HG03025 (cell line): ENCODE data around the gene UNC50.

Source experiments
- ATAC-seq: cut with Tn5 transposase; IDR thresholded peaks from one replicate; pipeline ENCODE4 v1.9.1; 2021; ENCODE audit warnings: mild to moderate bottlenecking, moderate library complexity; ENCODE audit not compliant: unreplicated experiment, low FRiP score

The UNC50 gene

DNA sequence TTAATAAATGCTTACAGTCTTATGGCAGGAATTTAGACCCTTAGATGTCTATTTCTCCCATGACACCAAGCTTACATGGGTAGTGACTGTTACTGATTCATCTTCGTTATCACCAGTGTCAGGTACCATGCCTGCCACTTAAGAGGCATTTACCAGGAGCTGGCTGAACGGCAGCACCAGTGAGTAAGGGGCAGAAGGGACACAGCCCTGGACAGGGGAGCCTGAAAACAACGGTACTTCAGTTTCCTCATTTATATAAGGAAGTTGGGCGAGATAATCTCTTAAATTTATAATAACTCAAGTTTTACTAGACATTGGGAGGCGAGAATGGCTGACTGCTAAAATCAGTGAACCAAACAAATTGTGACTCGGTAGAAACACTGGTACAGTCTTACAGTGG lies 1.3 kb upstream of the UNC50 start:
- ATAC-seq = no peak

GRCh38 chr2:98607741-98608115 lies 661 bp upstream of the UNC50 start:
- ATAC-seq = no peak

GRCh38 chr2:98608962-98609604 lies 694 bp downstream of the UNC50 start:
- peak; percentile 7 for ATAC-seq

GRCh38 chr2:98614024-98614739 lies 5.8 kb downstream of the UNC50 start:
- no peak for ATAC-seq

DNA sequence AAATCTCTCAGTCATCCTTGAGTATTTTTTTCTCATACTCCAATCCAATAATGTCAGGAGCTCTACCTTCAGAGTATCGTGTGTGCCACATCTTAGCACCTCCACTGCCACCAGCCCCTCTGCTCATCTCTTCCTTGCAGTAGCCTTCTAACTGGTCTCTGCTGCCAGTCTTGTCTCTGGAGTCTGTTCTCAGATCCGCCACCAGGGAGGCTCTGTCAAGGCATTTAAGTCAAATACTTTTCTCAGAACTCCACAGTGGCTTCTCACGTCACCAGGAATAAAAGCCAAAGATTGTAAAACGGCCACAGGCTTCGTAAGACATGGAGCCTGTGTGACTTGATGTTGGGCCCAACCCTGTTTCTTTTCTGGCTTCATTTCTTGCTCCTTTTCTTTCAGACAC lies 7.1 kb downstream of the UNC50 start:
- ATAC-seq = no peak

- ATAC-seq = no peak
These were observed 8.8 kb downstream of the UNC50 start for GRCh38 chr2:98617149-98617548.

GRCh38 chr2:98623657-98624056 lies 15.3 kb downstream of the UNC50 start:
- ATAC-seq = no peak

DNA sequence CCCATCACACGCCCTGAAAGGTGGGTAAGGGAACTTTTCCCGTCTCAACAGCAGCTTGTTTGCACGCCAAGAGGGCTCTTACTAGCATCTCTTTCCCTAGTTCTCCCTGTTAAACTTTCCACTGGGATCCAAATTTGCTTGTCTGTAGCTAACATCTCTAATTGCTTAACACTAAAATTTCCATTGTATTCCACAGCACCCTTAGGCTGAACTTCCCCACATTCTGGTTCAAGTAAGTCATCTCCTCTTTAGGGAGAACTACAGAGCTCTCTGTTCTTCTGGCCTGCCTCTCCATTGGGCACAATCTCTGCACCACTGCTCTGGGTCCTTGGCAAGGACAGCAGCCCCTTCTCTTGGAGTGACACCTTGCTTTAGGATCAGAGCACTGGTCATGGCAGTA lies 24.0 kb downstream of the UNC50 start:
- no peak for ATAC-seq

- ATAC-seq = no peak
These were observed 26.2 kb downstream of the UNC50 start for GRCh38 chr2:98634406-98635092.

DNA sequence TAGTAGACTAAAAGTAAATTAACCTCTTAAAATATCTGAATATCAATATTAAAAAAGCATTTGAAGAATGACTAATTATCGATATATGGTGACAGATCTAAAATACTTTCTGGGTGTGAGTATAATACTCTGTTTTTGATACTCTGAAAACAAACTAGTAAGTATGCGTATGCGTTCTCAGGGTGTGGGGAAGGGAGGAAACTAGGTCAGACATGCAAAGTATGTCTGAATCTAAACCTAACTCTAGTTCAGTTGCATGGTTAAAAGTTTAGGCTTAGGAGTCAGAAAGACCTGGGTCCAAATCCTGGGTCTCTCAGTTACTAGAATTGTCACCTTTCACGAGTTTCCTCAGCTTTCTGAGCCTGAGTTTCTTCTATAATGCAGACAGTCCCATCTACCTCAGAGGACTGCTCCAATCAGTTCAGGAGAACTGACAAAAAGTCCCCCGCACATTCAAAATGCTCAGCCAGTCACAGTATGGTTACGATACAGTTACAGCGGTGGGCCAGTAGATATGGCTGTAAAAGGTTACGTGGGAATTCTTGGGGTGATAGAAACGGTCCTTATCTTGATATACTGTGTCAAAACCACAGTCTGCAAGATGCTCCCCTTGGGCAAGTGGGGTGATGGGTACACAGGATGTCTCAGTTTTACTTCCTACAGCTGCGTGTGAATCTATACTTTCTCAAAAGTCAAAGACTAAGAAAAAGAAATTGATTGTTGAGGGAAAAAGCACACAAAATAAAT lies 29.2 kb downstream of the UNC50 start:
- ATAC-seq = peak; percentile 72

- ATAC-seq = no peak
These were observed 35.2 kb downstream of the UNC50 start for GRCh38 chr2:98643496-98644100.

- ATAC-seq = no peak
These were observed 39.2 kb downstream of the UNC50 start for GRCh38 chr2:98647636-98648035.

DNA sequence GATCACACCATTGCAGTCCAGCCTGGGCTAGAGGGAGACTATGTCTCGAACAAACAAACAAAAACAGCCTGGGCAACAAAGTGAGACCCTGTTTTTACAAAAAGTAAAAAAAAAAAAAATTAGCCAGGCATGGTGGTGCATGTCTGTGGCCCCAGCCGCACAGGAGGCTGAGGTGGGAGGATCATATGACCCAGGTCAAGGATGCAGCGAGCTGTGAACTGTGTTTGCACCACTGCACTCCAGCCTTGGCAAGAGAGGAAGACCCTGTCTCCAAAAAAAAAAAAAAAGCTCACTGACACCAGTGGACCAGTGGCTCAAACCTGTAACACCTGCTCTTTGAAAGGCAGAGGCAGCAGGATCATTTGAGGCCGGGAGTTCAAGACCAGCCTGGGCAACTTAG lies 40.1 kb downstream of the UNC50 start:
- no peak for ATAC-seq

- ATAC-seq = no peak
These were observed 41.0 kb downstream of the UNC50 start for GRCh38 chr2:98649135-98649991.

DNA sequence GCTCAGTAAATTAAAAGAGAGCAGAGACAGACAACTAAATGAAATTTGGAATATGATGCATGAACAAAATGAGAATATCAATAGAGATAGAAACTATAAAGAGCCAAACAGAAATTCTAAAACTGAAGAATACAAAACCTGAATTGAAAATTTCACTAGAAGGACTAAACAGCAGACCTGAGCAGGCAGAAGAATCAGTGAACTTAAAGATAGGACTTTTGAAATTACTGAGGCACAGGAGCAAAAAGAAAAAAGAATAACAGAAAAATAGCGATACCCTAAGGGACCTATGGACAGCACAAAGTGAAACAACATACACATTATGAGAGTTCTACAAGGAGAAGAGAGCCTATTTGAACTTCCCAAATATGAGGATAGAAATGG lies 41.6 kb downstream of the UNC50 start:
- no peak for ATAC-seq

- ATAC-seq = no peak
These were observed 42.6 kb downstream of the UNC50 start for GRCh38 chr2:98650998-98651397.

DNA sequence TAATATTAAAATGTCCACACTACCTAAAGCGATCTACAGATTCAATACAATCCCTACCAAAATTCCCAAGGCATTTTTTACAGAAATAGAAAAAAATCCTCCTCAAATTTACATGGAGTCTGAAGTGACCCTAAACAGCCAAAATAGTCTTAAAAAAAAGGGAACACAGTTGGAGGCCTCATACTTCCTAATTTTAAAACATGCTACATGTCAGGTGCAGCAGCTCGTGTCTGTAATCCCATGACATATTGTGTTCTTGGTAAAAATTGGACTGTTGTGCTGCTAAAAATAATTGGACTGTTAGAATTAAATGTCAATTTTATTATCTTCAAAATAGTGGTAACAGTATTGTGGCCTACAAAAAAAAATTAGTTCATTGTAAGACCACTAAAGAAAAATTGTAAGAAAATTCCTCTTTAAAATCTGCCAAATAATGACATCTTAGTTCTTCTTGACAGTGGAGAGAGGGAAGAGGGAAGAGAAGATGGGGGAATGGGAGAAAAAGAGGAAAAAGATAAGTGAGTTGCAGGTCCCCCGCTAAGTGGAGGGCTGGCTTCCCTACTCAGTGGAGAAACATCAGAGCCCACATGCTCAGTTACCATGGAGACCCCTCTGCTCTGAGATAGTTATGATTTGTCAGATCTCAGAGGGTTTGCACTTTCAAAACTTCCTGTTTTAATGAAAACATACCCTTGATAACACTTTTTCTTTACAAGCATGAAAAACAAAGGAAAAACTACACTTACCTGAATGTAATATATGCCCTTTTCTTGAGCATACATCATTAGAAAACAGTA lies 46.5 kb downstream of the UNC50 start:
- ATAC-seq = no peak

DNA sequence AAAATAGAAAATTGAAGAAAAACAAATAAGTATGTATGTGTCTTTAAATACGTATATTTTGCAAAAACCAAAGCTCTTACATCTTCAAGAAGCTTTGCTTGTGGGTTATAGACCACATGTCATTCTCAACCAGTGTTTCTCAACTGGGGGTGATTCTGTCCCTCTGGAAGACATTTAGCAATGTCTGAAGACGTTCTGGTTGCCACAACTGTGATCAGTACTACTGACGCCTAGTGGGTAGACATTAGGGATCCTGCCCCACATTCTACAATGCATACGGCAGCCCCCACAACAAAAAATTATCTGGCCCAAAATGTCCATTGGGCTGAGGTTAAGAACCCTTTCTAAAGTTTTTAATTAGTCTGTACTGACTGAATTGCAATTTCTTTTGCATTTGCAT lies 48.4 kb downstream of the UNC50 start:
- ATAC-seq = no peak
